H1 (cell line): Measurements from ENCODE around the gene OR10G7. TPM values are rescaled to one million over a fixed set of nuclear protein-coding genes. Genes with fewer than 3 reads are reported as not detected.

Source experiments
- CTCF ChIA-PET: fragments of 300-600 bp; sonication (Branson Sonifier 250); formaldehyde crosslinking; loops from one replicate; lab custom pipeline; 2021; ENCODE audit not compliant: partially characterized antibody; lab: Charles Lee
- POLR2A ChIA-PET: fragments of 300-600 bp; sonication (Branson Sonifier 250); formaldehyde crosslinking; loops from one replicate; lab custom pipeline; 2021; ENCODE audit warnings: inconsistent platforms; ENCODE audit not compliant: partially characterized antibody; lab: Charles Lee
- DNase-seq, 2 experiments: peaks; one replicate each; pipeline versions ENCODE4 v3.0.0 to v3.0.0-alpha.2; 2010 to 2022; ENCODE audit warnings: low spot score in 2 of 2, low read depth in 1 of 2, mixed read lengths in 1 of 2
- FAIRE-seq: peaks from 2 replicates; lab custom pipeline; 2011; peaks lifted over from hg19 to GRCh38; lab: Jason Lieb, UNC
- H2AFZ ChIP-seq: 2 replicates; pipeline ENCODE4 v1.8.1; 2012; ENCODE audit warnings: low read length, inconsistent platforms
- H2AK5ac ChIP-seq: 2 replicates; pipeline ENCODE4 v1.6.1; 2013; ENCODE audit warnings: low read depth, low read length
- H2BK120ac ChIP-seq: replicated peaks from 2 replicates; pipeline ENCODE3; 2013; ENCODE audit warnings: low read depth, low read length, inconsistent platforms
- H2BK12ac ChIP-seq: 2 replicates; pipeline ENCODE4 v1.6.1; 2013; ENCODE audit warnings: low read depth, low read length
- H2BK15ac ChIP-seq: 2 replicates; pipeline ENCODE4 v1.6.1; 2013; ENCODE audit warnings: low read length
- H2BK20ac ChIP-seq: 2 replicates; pipeline ENCODE4 v1.6.1; 2013; ENCODE audit warnings: low read length
- H2BK5ac ChIP-seq: 2 replicates; pipeline ENCODE4 v1.6.1; 2013; ENCODE audit warnings: low read depth, low read length
- H3K14ac ChIP-seq: 2 replicates; pipeline ENCODE4 v1.6.1; 2013; ENCODE audit warnings: inconsistent platforms; ENCODE audit not compliant: insufficient read length
- H3K18ac ChIP-seq: 2 replicates; pipeline ENCODE4 v1.6.1; 2013; ENCODE audit warnings: low read length; ENCODE audit errors: extremely low read depth
- H3K23ac ChIP-seq: 2 replicates; pipeline ENCODE4 v1.6.1; 2013; ENCODE audit warnings: inconsistent platforms; ENCODE audit not compliant: insufficient read length
- H3K23me2 ChIP-seq: 2 replicates; pipeline ENCODE4 v1.6.1; 2013; ENCODE audit warnings: low read depth, low read length
- H3K27ac ChIP-seq: 2 replicates; pipeline ENCODE4 v1.6.1; 2011; ENCODE audit warnings: low read depth, low read length, inconsistent platforms
- H3K27me3 ChIP-seq, 4 experiments: replicated peaks in 1 of 4; 1 replicate in 1 of 4; 2 replicates in 3 of 4; pipeline versions ENCODE4 v1.6.1 to v1.8.1; 2011 to 2013; ENCODE audit warnings: low read length in 3 of 4, mild to moderate bottlenecking in 3 of 4, inconsistent platforms in 2 of 4, mixed read lengths in 2 of 4, moderate library complexity in 1 of 4; ENCODE audit not compliant: control insufficient read depth in 3 of 4, insufficient read depth in 3 of 4; ENCODE audit errors: extremely low read depth in 1 of 4
- H3K36me3 ChIP-seq, 4 experiments: 2 replicates each; pipeline versions ENCODE4 v1.6.1 to v1.8.1; 2011 to 2013; ENCODE audit warnings: mild to moderate bottlenecking in 4 of 4, low read length in 3 of 4, moderate library complexity in 2 of 4, control low read depth in 1 of 4, inconsistent platforms in 1 of 4; ENCODE audit not compliant: insufficient read depth in 4 of 4, control insufficient read depth in 2 of 4
- H3K4ac ChIP-seq: replicated peaks from 2 replicates; pipeline ENCODE3; 2013; ENCODE audit warnings: low read length, low read depth, mixed read lengths, inconsistent platforms; ENCODE audit not compliant: insufficient read length
- H3K4me1 ChIP-seq, 4 experiments: replicated peaks in 1 of 4; 1 replicate in 1 of 4; 2 replicates in 3 of 4; pipeline versions ENCODE4 v1.6.1 to v1.8.1; 2011 to 2013; ENCODE audit warnings: low read length in 3 of 4, inconsistent platforms in 2 of 4, mixed read lengths in 1 of 4; ENCODE audit not compliant: insufficient read depth in 4 of 4, control insufficient read depth in 3 of 4
- H3K4me2 ChIP-seq, 2 experiments: 2 replicates each; pipeline versions ENCODE4 v1.6.1 to v1.8.1; 2011 to 2013; ENCODE audit warnings: low read depth in 2 of 2, low read length in 2 of 2, control low read depth in 1 of 2, inconsistent platforms in 1 of 2, mild to moderate bottlenecking in 1 of 2; ENCODE audit not compliant: insufficient read depth in 1 of 2
- H3K4me3 ChIP-seq, 4 experiments: fragments of 200-600, 300-600 bp in 1 of 4; sonication (generic), shearing (Covaris generic), sonication (Bioruptor Twin) in 1 of 4; 2 replicates each; pipeline versions ENCODE4 v1.5.1 to v1.8.1; 2011 to 2016; ENCODE audit warnings: low read length in 4 of 4, low read depth in 3 of 4, control low read depth in 2 of 4, inconsistent platforms in 2 of 4, mild to moderate bottlenecking in 2 of 4, mixed read lengths in 1 of 4, moderate library complexity in 1 of 4; ENCODE audit not compliant: insufficient read depth in 2 of 4; ENCODE audit errors: extremely low read depth in 1 of 4
- H3K56ac ChIP-seq: replicated peaks from 2 replicates; pipeline ENCODE3; 2013; ENCODE audit warnings: low read depth, mild to moderate bottlenecking, mixed read lengths, low read length, inconsistent platforms; ENCODE audit not compliant: insufficient read length
- H3K79me1 ChIP-seq: 2 replicates; pipeline ENCODE4 v1.6.1; 2013; ENCODE audit warnings: low read depth, low read length, control low read depth
- H3K79me2 ChIP-seq, 2 experiments: 2 replicates each; pipeline versions ENCODE4 v1.6.1 to v1.8.1; 2012 to 2013; ENCODE audit warnings: low read length in 2 of 2, mild to moderate bottlenecking in 2 of 2, inconsistent platforms in 1 of 2; ENCODE audit not compliant: insufficient read depth in 2 of 2, control insufficient read depth in 1 of 2
- H3K9ac ChIP-seq, 4 experiments: replicated peaks in 1 of 4; 1 replicate in 1 of 4; 2 replicates in 3 of 4; pipeline versions ENCODE4 v1.6.1 to v1.8.1; 2011 to 2013; ENCODE audit warnings: low read depth in 3 of 4, low read length in 3 of 4, control low read depth in 2 of 4, mild to moderate bottlenecking in 2 of 4, moderate library complexity in 2 of 4, inconsistent platforms in 1 of 4; ENCODE audit errors: extremely low read depth in 1 of 4
- H3K9me3 ChIP-seq, 2 experiments: 2 replicates each; pipeline versions ENCODE4 v1.6.1 to v1.8.1; 2012 to 2013; ENCODE audit warnings: mild to moderate bottlenecking in 2 of 2, moderate library complexity in 2 of 2, control low read depth in 1 of 2, inconsistent platforms in 1 of 2, low read depth in 1 of 2, low read length in 1 of 2, mixed read lengths in 1 of 2; ENCODE audit not compliant: insufficient read depth in 2 of 2
- H4K20me1 ChIP-seq, 2 experiments: replicated peaks in 1 of 2; 2 replicates each; pipeline versions ENCODE3 to v1.8.1; 2011 to 2013; ENCODE audit warnings: inconsistent platforms in 2 of 2, low read length in 2 of 2, mild to moderate bottlenecking in 1 of 2; ENCODE audit not compliant: insufficient read depth in 2 of 2, control insufficient read depth in 1 of 2
- H4K5ac ChIP-seq: 2 replicates; pipeline ENCODE4 v1.6.1; 2013; ENCODE audit warnings: low read length, low read depth, mixed read lengths, inconsistent platforms; ENCODE audit not compliant: insufficient read length
- H4K8ac ChIP-seq: 2 replicates; pipeline ENCODE4 v1.8.0; 2013; ENCODE audit warnings: mild to moderate bottlenecking, moderate library complexity, low read length, inconsistent platforms; ENCODE audit not compliant: insufficient read depth; ENCODE audit errors: extremely low read depth
- H4K91ac ChIP-seq: replicated peaks from 2 replicates; pipeline ENCODE3; 2013; ENCODE audit warnings: low read length, mixed read lengths, inconsistent platforms; ENCODE audit not compliant: insufficient read length
- BRCA1 ChIP-seq: IDR thresholded peaks from 2 replicates; pipeline ENCODE4 v1.6.1; 2012; ENCODE audit warnings: low read depth, low read length, improper control_type of control experiment
- EGR1 ChIP-seq: IDR thresholded peaks from 2 replicates; pipeline ENCODE4 v1.6.1; 2011; ENCODE audit warnings: low read depth, low read length, borderline replicate concordance
- EP300 ChIP-seq, 2 experiments: IDR thresholded peaks; 1 replicate in 1 of 2; 2 replicates in 1 of 2; pipeline ENCODE4 v1.6.1; 2011 to 2012; ENCODE audit warnings: low read depth in 2 of 2, low read length in 2 of 2, mild to moderate bottlenecking in 2 of 2, borderline replicate concordance in 1 of 2, inconsistent platforms in 1 of 2, moderate library complexity in 1 of 2
- EZH2 ChIP-seq: fragments of 200-600 bp; sonication (generic); IDR thresholded peaks from 2 replicates; pipeline ENCODE4 v1.7.1; 2012; ENCODE audit warnings: low read depth, mild to moderate bottlenecking, moderate library complexity, low read length, inconsistent platforms; ENCODE audit not compliant: severe bottlenecking
- KDM5A ChIP-seq: fragments of 200-600 bp; IDR thresholded peaks from 2 replicates; pipeline ENCODE4 v1.7.1; 2012; ENCODE audit warnings: mild to moderate bottlenecking, low read length, inconsistent platforms, mixed read lengths
- PHF8 ChIP-seq: fragments of 200-600 bp; sonication (generic); conservative IDR thresholded peaks from 2 replicates; pipeline ENCODE4 v1.7.1; 2012; ENCODE audit warnings: low read depth, mild to moderate bottlenecking, inconsistent platforms, low read length, moderate library complexity
- POU5F1 ChIP-seq: IDR thresholded peaks from 2 replicates; pipeline ENCODE4 v1.6.1; 2011; ENCODE audit warnings: low read depth, mild to moderate bottlenecking, low read length, moderate library complexity
- RXRA ChIP-seq: IDR thresholded peaks from 2 replicates; pipeline ENCODE4 v1.6.1; 2011; ENCODE audit warnings: low read depth, mild to moderate bottlenecking, low read length, moderate library complexity; ENCODE audit not compliant: insufficient read depth
- SIRT6 ChIP-seq: IDR thresholded peaks from one replicate; pipeline ENCODE4 v1.7.1; 2012; ENCODE audit warnings: low read length, inconsistent platforms
- SP1 ChIP-seq: IDR thresholded peaks from 2 replicates; pipeline ENCODE4 v1.6.1; 2011; ENCODE audit warnings: low read depth, low read length
- TAF1 ChIP-seq: IDR thresholded peaks from 2 replicates; pipeline ENCODE4 v1.6.1; 2011; ENCODE audit warnings: mild to moderate bottlenecking, low read depth, low read length
- TBP ChIP-seq: IDR thresholded peaks from 2 replicates; pipeline ENCODE4 v1.6.1; 2011; ENCODE audit warnings: low read depth, low read length, improper control_type of control experiment
- TEAD4 ChIP-seq: IDR thresholded peaks from 2 replicates; pipeline ENCODE4 v1.6.1; 2012; ENCODE audit warnings: low read depth, low read length, inconsistent platforms, mixed read lengths
- WGBS, 2 experiments: shearing (Covaris generic) in 1 of 2; methylation state at CpG; one replicate each; pipeline versions ENCODE4 v1.1.6 to v1.1.7; 2013 to 2015; ENCODE audit warnings: low lambda C conversion rate in 2 of 2, mixed read lengths in 2 of 2, inconsistent platforms in 1 of 2, low coverage in 1 of 2, missing lambda C conversion rate in 1 of 2; ENCODE audit not compliant: insufficient replicate concordance in 2 of 2, insufficient coverage in 1 of 2, insufficient read length in 1 of 2; ENCODE audit errors: extremely low coverage in 1 of 2, missing lambda C conversion rate in 1 of 2; 5-methylcytosine and 5-hydroxymethylcytosine counted together
- polyA plus RNA-seq, 7 experiments: library from polyadenylated mRNA; depleted of rRNA in 3 of 7; stranded (reverse) in 5 of 7; unstranded in 2 of 7; fragments of >200 nt in 5 of 7; fragments of 200-250 nt in 2 of 7; gene quantifications; 1 replicate in 5 of 7; 2 replicates in 1 of 7; 4 replicates in 1 of 7; pipeline versions ENCODE4 v1.2.1 to v1.2.3, GENCODE V29; 2011 to 2013; ENCODE audit warnings: missing spikeins in 2 of 7, mixed read lengths in 2 of 7
- total RNA-seq: library from RNA; stranded (reverse); fragmentation: NEBNext Ultra II Directional; extraction: Animal tissue kit (Norgen Biotek cat#: 25700); gene quantifications from 2 replicates; pipeline ENCODE4 v1.2.1, GENCODE V29; 2021

The OR10G7 gene
- total and polyA plus RNA-seq, 2 of the 8 experiments (the other 6 are each of a cell fraction or from before 2014, with no cell fraction given) = not detected

DNA sequence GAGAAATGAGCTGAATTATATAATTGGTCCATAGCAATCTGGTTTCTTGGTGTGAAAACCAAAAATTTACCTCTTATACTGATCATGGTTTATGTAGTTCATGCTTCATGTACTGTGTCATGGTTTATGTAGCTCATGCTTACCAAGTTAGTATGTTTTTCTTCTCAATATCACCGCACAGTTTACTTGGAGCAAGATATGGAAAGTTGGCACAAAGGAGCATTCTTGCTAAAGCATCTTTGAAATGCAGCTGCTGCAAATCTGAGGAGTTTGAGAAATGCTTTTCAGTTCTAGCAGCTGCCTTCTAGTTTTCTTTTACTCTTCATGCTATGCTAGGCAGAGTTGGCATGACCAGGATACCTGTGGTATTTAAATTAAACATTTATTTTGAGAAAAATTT is 4.5 kb downstream of the OR10G7 start:
- Histone ChIP-seq H3K4me1 (peaks cover 0 to 3% (median 0%) of the 10 kb centered on the region in 4 experiments; a peak in 1 of 7 replicates), H3K27me3 (no peaks in the 10 kb centered on the region), H3K4me3 (no peak overlapping the region), H3K4ac (no peak overlapping the region)
- 91% methylated on average over 1 of the region's 1 CpG; no CpG with 5 or more reads in 1 of the 2 experiments for whole genome bisulfite sequencing, 2 experiments
- POLR2A ChIA-PET = no interaction called here
- TF ChIP-seq PHF8 (no peak), TAF1 (no peak), SIRT6 (no peak), SP1 (no peak), EZH2 (no peak), POU5F1 (no peak), BRCA1 (no peak), RXRA (no peak), TBP (no peak), KDM5A (no peak), TEAD4 (no peak), EGR1 (no peak), EP300 (IDR thresholded peaks at IDR 0.05; ENCODE audit: borderline replicate concordance in 1 of 2, low read depth in 2 of 2, low read length in 2 of 2) (no peak)
- TF ChIP-seq, all 59 proteins: peak for 0
- Histone ChIP-seq H4K91ac (no peak overlapping the region), H2BK5ac (no peak overlapping the region), H2BK12ac (no peak overlapping the region), H3K23ac (no peak overlapping the region), H2BK15ac (no peak overlapping the region), H3K23me2 (no peaks in the 10 kb centered on the region), H3K56ac (no peak overlapping the region), H4K5ac (no peak overlapping the region), H3K18ac (no peak overlapping the region), H3K9me3 (no peaks in the 10 kb centered on the region), H2AFZ (no peak overlapping the region), H3K4me2 (no peak overlapping the region), H3K79me1 (no peaks in the 10 kb centered on the region), H2AK5ac (no peak overlapping the region), H3K14ac (no peak overlapping the region), H3K36me3 (no peaks in the 10 kb centered on the region), H2BK20ac (no peak overlapping the region), H3K27ac (no peak overlapping the region), H3K9ac (no peak overlapping the region), H4K20me1 (no peaks in the 10 kb centered on the region), H4K8ac (no peak overlapping the region), H2BK120ac (no peak overlapping the region), H3K79me2 (no peaks in the 10 kb centered on the region)
- DNase-seq = no peak
- no peak for FAIRE-seq
- CTCF ChIA-PET = interaction anchor here (1.0 kb wide), 1 partner anchor 18 kb away, joined by 4 read pairs; no protein-coding TSS in a partner anchor
